Parathyroid adenoma (tissue), 2 donors: ENCODE results near the gene GNB1L.

Experiments used
- H2AFZ ChIP-seq: fragments of 300-600 bp; sonication (generic); one replicate; pipeline ENCODE4 v1.7.0; 2017; ENCODE audit warnings: antibody characterized with exemption, mild to moderate bottlenecking
- H3K27ac ChIP-seq: fragments of 300-600 bp; sonication (generic); one replicate; pipeline ENCODE4 v1.7.0; 2017
- H3K27me3 ChIP-seq: fragments of 300-600 bp; sonication (generic); one replicate; pipeline ENCODE4 v1.7.0; 2017; ENCODE audit warnings: low read length; ENCODE audit not compliant: control insufficient read depth, insufficient read depth
- H3K36me3 ChIP-seq: fragments of 300-600 bp; sonication (generic); one replicate; pipeline ENCODE4 v1.7.0; 2017; ENCODE audit warnings: low read length; ENCODE audit not compliant: control insufficient read depth, insufficient read depth
- H3K4me1 ChIP-seq: fragments of 300-600 bp; sonication (generic); one replicate; pipeline ENCODE4 v1.7.0; 2017; ENCODE audit warnings: control low read depth
- H3K4me2 ChIP-seq: fragments of 300-600 bp; sonication (generic); one replicate; pipeline ENCODE4 v1.7.0; 2017; ENCODE audit warnings: low read length
- H3K4me3 ChIP-seq: fragments of 300-600 bp; sonication (generic); one replicate; pipeline ENCODE4 v1.7.0; 2017; ENCODE audit warnings: low read depth, low read length
- H3K79me2 ChIP-seq: fragments of 300-600 bp; sonication (generic); one replicate; pipeline ENCODE4 v1.7.0; 2017; ENCODE audit warnings: control low read depth
- H3K9ac ChIP-seq: fragments of 300-600 bp; sonication (generic); one replicate; pipeline ENCODE4 v1.7.0; 2017; ENCODE audit warnings: mild to moderate bottlenecking
- H3K9me3 ChIP-seq: fragments of 300-600 bp; sonication (generic); one replicate; pipeline ENCODE4 v1.7.0; 2017; ENCODE audit warnings: low read length; ENCODE audit not compliant: control insufficient read depth
- CTCF ChIP-seq: fragments of 300-600 bp; sonication (generic); IDR thresholded peaks from one replicate; pipeline ENCODE4 v1.7.0; 2017; ENCODE audit warnings: antibody characterized with exemption, mild to moderate bottlenecking
- donor health status: primary hyperparathyroidism.

GNB1L gene

GRCh38 chr22:19735665-19736510, 118.8 kb downstream of the GNB1L start:
- H2AFZ ChIP-seq, result no peak overlapping the region
- H3K4me2 ChIP-seq, result no peak overlapping the region
- H3K4me1 ChIP-seq, result no peaks in the 10 kb centered on the region
- H3K9ac ChIP-seq, result no peak overlapping the region
- no peak overlapping the region for H3K27ac ChIP-seq
- H3K27me3 ChIP-seq, result no peaks in the 10 kb centered on the region
- no peaks in the 10 kb centered on the region for H3K9me3 ChIP-seq
- no peak overlapping the region for H3K4me3 ChIP-seq
- no peaks in the 10 kb centered on the region for H3K36me3 ChIP-seq
- TF ChIP-seq CTCF, result no peak
- H3K79me2 ChIP-seq, result no peaks in the 10 kb centered on the region

GRCh38 chr22:19734837-19735382, 119.8 kb downstream of the GNB1L start:
- H3K4me3 ChIP-seq, result no peak overlapping the region
- H3K27me3 ChIP-seq, result no peaks in the 10 kb centered on the region
- H3K79me2 ChIP-seq, result no peaks in the 10 kb centered on the region
- no peaks in the 10 kb centered on the region for H3K9me3 ChIP-seq
- no peaks in the 10 kb centered on the region for H3K36me3 ChIP-seq
- no peak overlapping the region for H3K27ac ChIP-seq
- no peak overlapping the region for H2AFZ ChIP-seq
- TF ChIP-seq CTCF, result no peak
- H3K4me1 ChIP-seq, result no peaks in the 10 kb centered on the region
- no peak overlapping the region for H3K9ac ChIP-seq
- H3K4me2 ChIP-seq, result no peak overlapping the region

GRCh38 chr22:19734163-19734562, 120.5 kb downstream of the GNB1L start:
- no peak overlapping the region for H3K4me2 ChIP-seq
- no peak overlapping the region for H2AFZ ChIP-seq
- H3K27me3 ChIP-seq, result no peaks in the 10 kb centered on the region
- no peak overlapping the region for H3K9ac ChIP-seq
- no peak overlapping the region for H3K4me3 ChIP-seq
- H3K9me3 ChIP-seq, result no peaks in the 10 kb centered on the region
- H3K27ac ChIP-seq, result no peak overlapping the region
- H3K4me1 ChIP-seq, result no peaks in the 10 kb centered on the region
- no peaks in the 10 kb centered on the region for H3K79me2 ChIP-seq
- no peaks in the 10 kb centered on the region for H3K36me3 ChIP-seq
- no peak for TF ChIP-seq CTCF

- Histone ChIP-seq H3K27ac (no peak overlapping the region), H3K27me3 (no peaks in the 10 kb centered on the region), H2AFZ (no peak overlapping the region), H3K36me3 (no peaks in the 10 kb centered on the region), H3K4me1 (no peaks in the 10 kb centered on the region), H3K9me3 (no peaks in the 10 kb centered on the region), H3K4me2 (no peak overlapping the region), H3K4me3 (no peak overlapping the region), H3K79me2 (no peaks in the 10 kb centered on the region), H3K9ac (no peak overlapping the region)
- no peak for TF ChIP-seq CTCF
Measured at GRCh38 chr22:19733755-19734154, 120.9 kb downstream of the GNB1L start.
